PC-3 (cell line): Measurements from ENCODE around the gene TSPEAR. TPM values are rescaled to one million over a fixed set of nuclear protein-coding genes. Genes with fewer than 3 reads are reported as not detected.

ENCODE experiments used
- ATAC-seq: fragments of 200-7000 bp; cut with Tn5 transposase; 2 replicates; pipeline ENCODE4 v1.9.1; 2020; ENCODE audit warnings: mild to moderate bottlenecking, moderate library complexity
- BruUV-seq: library from RNA; stranded (reverse); fragments of 400-500 nt; replicated peaks from 2 replicates; lab custom pipeline; 2021; lab: Mats Ljungman, UMichigan
- CTCF ChIA-PET: fragments of 300-600 bp; sonication (Branson Sonifier 250); formaldehyde crosslinking; loops from one replicate; lab custom pipeline; 2022; ENCODE audit warnings: antibody characterized with exemption; lab: Charles Lee
- POLR2A ChIA-PET: fragments of 300-600 bp; sonication (Branson Sonifier 250); formaldehyde crosslinking; loops from one replicate; lab custom pipeline; 2022; ENCODE audit warnings: antibody characterized with exemption; ENCODE audit not compliant: unreplicated experiment; lab: Charles Lee
- DNase-seq: peaks from one replicate; pipeline ENCODE4 v3.0.0-alpha.2; 2015
- H2AFZ ChIP-seq: fragments of 300-600 bp; sonication (generic); 2 replicates; pipeline ENCODE4 v1.6.0; 2016; ENCODE audit warnings: antibody characterized with exemption, low read length
- H3F3A ChIP-seq: fragments of 300-600 bp; sonication (generic); one replicate; pipeline ENCODE4 v1.6.0; 2017; ENCODE audit warnings: antibody characterized with exemption, low read length, control low read depth, mild to moderate bottlenecking; ENCODE audit not compliant: unreplicated experiment
- H3K27ac ChIP-seq: fragments of 300-600 bp; sonication (generic); 2 replicates; pipeline ENCODE4 v1.5.1; 2016; ENCODE audit warnings: mild to moderate bottlenecking, low read length
- H3K27me3 ChIP-seq: fragments of 300-600 bp; sonication (generic); 2 replicates; pipeline ENCODE4 v1.6.1; 2016; ENCODE audit warnings: low read length, mixed read lengths
- H3K36me3 ChIP-seq: fragments of 300-600 bp; sonication (generic); 2 replicates; pipeline ENCODE4 v1.6.1; 2016; ENCODE audit warnings: low read depth, mixed run types, low read length, mixed read lengths
- H3K4me1 ChIP-seq: fragments of 300-600 bp; sonication (generic); 2 replicates; pipeline ENCODE4 v1.5.1; 2016; ENCODE audit warnings: low read length; ENCODE audit not compliant: insufficient read depth
- H3K4me2 ChIP-seq: fragments of 300-600 bp; sonication (generic); 2 replicates; pipeline ENCODE4 v1.6.0; 2016; ENCODE audit warnings: low read length
- H3K4me3 ChIP-seq: fragments of 300-600 bp; sonication (generic); 2 replicates; pipeline ENCODE4 v1.5.1; 2016; ENCODE audit warnings: mild to moderate bottlenecking, low read length, mixed read lengths
- H3K79me2 ChIP-seq: fragments of 300-600 bp; sonication (generic); 2 replicates; pipeline ENCODE4 v1.6.1; 2017; ENCODE audit warnings: low read length, mixed read lengths
- H3K9ac ChIP-seq: fragments of 300-600 bp; sonication (generic); 2 replicates; pipeline ENCODE4 v1.6.0; 2016; ENCODE audit warnings: mild to moderate bottlenecking, low read length
- H3K9me2 ChIP-seq: fragments of 300-600 bp; sonication (generic); replicated peaks from 2 replicates; pipeline ENCODE4 v1.6.1; 2016; ENCODE audit warnings: mixed run types, low read length, mixed read lengths
- H3K9me3 ChIP-seq: fragments of 300-600 bp; sonication (generic); 2 replicates; pipeline ENCODE4 v1.6.1; 2016; ENCODE audit warnings: low read length, mixed read lengths
- H4K20me1 ChIP-seq: fragments of 300-600 bp; sonication (generic); 2 replicates; pipeline ENCODE4 v1.6.1; 2016; ENCODE audit warnings: low read length, mixed read lengths
- CTCF ChIP-seq: fragments of 300-600 bp; sonication (generic); conservative IDR thresholded peaks from 2 replicates; pipeline ENCODE4 v1.5.1; 2017; ENCODE audit warnings: antibody characterized with exemption, low read depth, mild to moderate bottlenecking, low read length
- EZH2 ChIP-seq: fragments of 300-600 bp; sonication (generic); IDR thresholded peaks from one replicate; pipeline ENCODE4 v1.6.1; 2017; ENCODE audit warnings: antibody characterized with exemption, mild to moderate bottlenecking, low read length; ENCODE audit not compliant: unreplicated experiment
- EZH2phosphoT487 ChIP-seq: fragments of 300-600 bp; sonication (generic); IDR thresholded peaks from 2 replicates; pipeline ENCODE4 v1.6.1; 2018; ENCODE audit warnings: mild to moderate bottlenecking, antibody characterized with exemption, low read length, borderline replicate concordance
- intact Hi-C: fragments of 100-400 bp; cut with micrococcal nuclease; formaldehyde crosslinking; loops from 2 replicates; pipeline ENCODE4 v1.9.0; 2023
- total RNA-seq: library from RNA; depleted of rRNA; stranded (reverse); fragments of >200 nt; gene quantifications from 2 replicates; pipeline ENCODE4 v1.2.3, GENCODE V29; 2014

The TSPEAR gene
- total RNA-seq, 1 experiment from 2014 or later = 2.1 TPM

- DNase-seq (no peak), ATAC-seq (no peak)
- Histone ChIP-seq H3F3A (no peaks in the 10 kb centered on the region), H4K20me1 (no peaks in the 10 kb centered on the region), H3K36me3 (no peaks in the 10 kb centered on the region), H3K9ac (no peak within 1 kb of the TSS), H3K27ac (no peak within 1 kb of the TSS), H3K4me3 (no peak within 1 kb of the TSS), H3K4me1 (no peaks in the 10 kb centered on the region), H3K9me2 (no peaks in the 10 kb centered on the region), H2AFZ (no peak within 1 kb of the TSS), H3K79me2 (no peaks in the 10 kb centered on the region), H3K9me3 (no peaks in the 10 kb centered on the region), H3K4me2 (no peak within 1 kb of the TSS), H3K27me3 (no peaks in the 10 kb centered on the region)
- POLR2A ChIA-PET = no interaction called here
- CTCF ChIA-PET = no interaction called here
- TF ChIP-seq EZH2phosphoT487 = no peak
- TF ChIP-seq CTCF = no peak
- TF ChIP-seq EZH2 = no peak
- intact Hi-C loops = no loop called here
- no TSS peak for BruUV-seq
Measured at GRCh38 chr21:44681861-44682579, 29.4 kb downstream of the TSPEAR start, which contains the start of gene KRTAP12-1. TSS of gene KRTAP12-1 (minus strand) at chr21:44682163. CDS start at chr21:44682123, 40 bp downstream.

DNA sequence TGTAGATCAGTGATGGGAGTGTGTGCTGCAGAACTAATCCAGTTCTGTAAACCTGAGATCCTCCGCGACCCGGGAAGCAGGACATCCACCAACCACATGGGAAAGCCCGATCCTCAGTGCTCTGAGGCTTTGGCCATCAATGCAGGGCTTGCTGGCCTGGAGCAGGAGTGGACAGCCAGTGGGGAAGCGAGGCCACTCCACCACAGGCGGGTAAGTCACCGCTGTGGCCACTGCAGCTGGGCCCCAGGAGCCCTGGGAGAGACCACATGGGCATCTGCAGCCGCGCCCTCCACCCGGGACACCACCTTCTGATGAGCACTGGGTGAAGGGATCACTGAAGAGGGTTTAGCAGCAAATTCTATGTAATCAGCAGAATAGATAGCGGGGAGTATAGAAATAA, 30.2 kb downstream of the TSPEAR start:
- no TSS peak for BruUV-seq
- intact Hi-C loops = no loop called here
- POLR2A ChIA-PET = no interaction called here
- Histone ChIP-seq H3K4me1 (no peaks in the 10 kb centered on the region), H3K4me2 (no peak overlapping the region), H3K79me2 (no peaks in the 10 kb centered on the region), H2AFZ (no peak overlapping the region), H3K27ac (no peak overlapping the region), H3K9me2 (no peaks in the 10 kb centered on the region), H3K9ac (no peak overlapping the region), H3K27me3 (no peaks in the 10 kb centered on the region), H3K4me3 (no peak overlapping the region), H3F3A (no peaks in the 10 kb centered on the region), H3K9me3 (no peaks in the 10 kb centered on the region), H4K20me1 (no peaks in the 10 kb centered on the region), H3K36me3 (no peaks in the 10 kb centered on the region)
- TF ChIP-seq CTCF (no peak), EZH2 (no peak), EZH2phosphoT487 (no peak)
- ATAC-seq (no peak), DNase-seq (no peak)
- CTCF ChIA-PET = no interaction called here

GRCh38 chr21:44677881-44678280, 33.5 kb downstream of the TSPEAR start:
- no peak for ATAC-seq
- Histone ChIP-seq H3F3A (no peaks in the 10 kb centered on the region), H3K9me2 (no peaks in the 10 kb centered on the region), H4K20me1 (no peaks in the 10 kb centered on the region), H3K36me3 (no peaks in the 10 kb centered on the region), H3K9ac (no peak overlapping the region), H3K4me2 (no peak overlapping the region), H3K9me3 (peaks cover 11% of the 10 kb centered on the region; the same call in 1 of the 2 replicates), H3K79me2 (no peaks in the 10 kb centered on the region), H3K27ac (no peak overlapping the region), H3K27me3 (no peaks in the 10 kb centered on the region), H3K4me3 (no peak overlapping the region), H3K4me1 (no peaks in the 10 kb centered on the region), H2AFZ (no peak overlapping the region)
- no TSS peak for BruUV-seq
- intact Hi-C loops = no loop called here
- TF ChIP-seq EZH2phosphoT487 (no peak), EZH2 (no peak), CTCF (no peak)
- no peak for DNase-seq
- ChIA-PET POLR2A (no interaction called here), CTCF (no interaction called here)
